Inflammatory macrophage (primary cell): ENCODE data around the gene SDC3.

Experiments
- DNase-seq, 2 donors: peaks; one replicate each; pipeline ENCODE4 v3.0.0-alpha.2; 2020 to 2022

SDC3 gene

DNA sequence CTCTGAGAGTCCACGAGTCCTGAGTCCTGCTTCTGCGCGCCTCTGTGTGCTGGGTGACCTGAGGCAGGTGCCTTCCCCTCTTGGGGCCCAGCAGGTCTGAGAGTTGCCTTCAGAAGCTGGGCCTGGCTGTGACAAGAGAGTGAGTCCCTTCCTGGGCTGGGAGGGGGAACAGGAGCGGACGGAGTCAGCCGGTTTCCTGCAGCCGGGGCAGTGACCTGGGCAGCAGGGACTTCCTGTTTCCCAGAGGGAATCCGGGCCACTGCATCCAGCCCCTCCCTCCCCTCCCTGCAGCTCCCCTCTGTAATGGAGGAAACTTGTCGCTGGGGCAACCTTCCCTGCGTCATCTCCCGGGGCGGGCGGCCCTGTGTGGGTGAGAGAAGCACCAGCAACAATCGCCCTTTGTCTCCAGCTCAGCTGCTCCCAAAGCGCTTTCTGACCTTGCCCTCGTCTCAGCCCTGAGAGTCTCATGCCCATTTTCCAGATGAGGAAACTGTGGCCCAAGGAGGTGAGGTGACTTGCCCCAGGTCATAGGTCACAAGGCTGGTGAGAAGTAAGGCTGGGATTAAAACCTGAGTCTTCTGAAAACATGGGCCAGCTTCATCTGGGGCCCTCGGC, 61.1 kb downstream of the SDC3 start:
- peak; percentile 68 to 85 for DNase-seq

DNA sequence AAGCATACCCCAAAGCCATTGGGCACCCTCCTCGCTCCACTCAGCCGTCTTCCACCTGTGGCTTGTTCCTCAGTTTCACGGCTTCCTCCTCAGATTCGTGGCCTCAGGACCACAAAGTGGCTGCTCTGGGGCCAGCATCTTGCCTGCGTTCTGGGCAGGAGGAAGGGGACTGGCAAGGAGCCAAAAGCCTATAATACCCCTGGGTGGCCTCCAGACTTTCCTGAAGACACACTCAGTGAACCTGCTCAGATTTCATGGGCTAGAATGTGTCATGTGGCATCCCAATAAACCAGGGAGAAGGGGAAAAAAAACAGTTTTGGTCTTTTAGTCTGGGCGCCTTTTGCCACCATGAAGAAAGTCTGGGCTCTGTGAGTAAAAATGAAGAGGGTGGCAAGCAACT, 62.0 kb downstream of the SDC3 start:
- no peak for DNase-seq

DNA sequence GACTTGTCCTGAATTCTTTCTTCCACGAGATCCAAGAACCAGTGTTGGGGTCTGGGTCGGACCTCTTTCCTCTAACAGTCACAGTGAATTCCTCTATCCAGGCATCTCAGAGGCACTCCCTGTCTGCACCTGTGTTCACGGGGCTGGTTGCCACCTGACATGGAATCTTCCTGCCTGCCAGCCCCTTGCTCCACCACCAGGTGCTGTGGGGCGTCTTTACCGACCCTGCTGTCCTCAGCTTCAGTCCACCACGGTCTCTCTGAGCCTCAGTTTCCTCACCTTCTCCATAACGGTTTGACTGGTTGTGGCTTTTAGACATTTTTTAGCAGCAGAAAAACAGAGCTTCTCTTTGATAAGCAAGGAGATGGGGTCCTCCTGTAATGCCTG, 62.7 kb downstream of the SDC3 start:
- no peak for DNase-seq

DNA sequence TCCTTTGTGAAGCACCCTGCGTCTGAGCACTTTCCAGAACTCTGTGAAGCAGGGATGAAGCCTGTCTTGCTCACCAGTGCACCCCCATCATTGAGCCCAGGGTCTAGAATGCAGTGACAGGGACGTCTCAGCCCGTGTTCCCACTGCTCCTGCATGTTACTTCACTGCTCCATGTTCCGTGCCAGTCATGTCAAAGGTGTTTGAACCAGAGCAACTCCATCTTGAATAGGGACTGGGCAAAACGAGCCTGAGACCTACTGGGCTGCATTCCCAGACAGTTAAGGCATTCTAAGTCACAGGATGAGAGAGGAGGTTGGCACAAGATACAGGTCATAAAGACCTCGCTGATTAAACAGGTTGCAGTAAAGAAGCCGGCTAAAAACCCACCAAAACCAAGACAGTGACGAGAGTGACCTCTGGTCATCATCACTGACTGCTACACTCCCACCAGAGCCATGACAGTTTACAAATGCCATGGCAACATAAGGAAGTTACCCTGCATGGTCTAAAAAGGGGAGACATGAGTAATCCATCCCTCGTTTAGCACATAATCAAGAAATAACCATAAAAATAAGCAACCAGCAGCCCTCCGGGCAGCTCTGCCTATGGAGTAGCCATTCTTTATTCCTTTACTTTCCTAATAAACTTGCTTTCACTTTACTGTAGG, 63.2 kb downstream of the SDC3 start:
- DNase-seq: peak in 1 of 2 donors; percentile 14

DNA sequence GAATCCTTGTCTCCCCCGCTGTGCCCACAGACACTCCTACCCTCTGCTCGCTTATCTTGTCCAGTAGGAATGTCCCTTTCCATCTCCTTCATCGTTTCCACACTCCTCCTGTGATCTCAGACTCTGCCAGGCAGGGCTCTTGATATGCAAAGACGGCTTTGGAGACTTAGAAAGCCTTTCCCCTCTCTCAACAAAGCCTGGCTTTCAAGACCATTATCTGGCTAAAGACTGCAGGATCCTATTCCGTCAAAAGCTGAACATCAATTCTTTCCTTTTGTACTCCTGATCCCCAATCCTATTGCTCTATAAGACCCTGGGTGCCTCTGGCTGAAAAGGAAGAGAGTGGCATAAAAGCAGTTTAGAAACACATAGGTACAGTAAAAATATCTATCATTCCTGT, 63.9 kb downstream of the SDC3 start:
- no peak for DNase-seq

DNA sequence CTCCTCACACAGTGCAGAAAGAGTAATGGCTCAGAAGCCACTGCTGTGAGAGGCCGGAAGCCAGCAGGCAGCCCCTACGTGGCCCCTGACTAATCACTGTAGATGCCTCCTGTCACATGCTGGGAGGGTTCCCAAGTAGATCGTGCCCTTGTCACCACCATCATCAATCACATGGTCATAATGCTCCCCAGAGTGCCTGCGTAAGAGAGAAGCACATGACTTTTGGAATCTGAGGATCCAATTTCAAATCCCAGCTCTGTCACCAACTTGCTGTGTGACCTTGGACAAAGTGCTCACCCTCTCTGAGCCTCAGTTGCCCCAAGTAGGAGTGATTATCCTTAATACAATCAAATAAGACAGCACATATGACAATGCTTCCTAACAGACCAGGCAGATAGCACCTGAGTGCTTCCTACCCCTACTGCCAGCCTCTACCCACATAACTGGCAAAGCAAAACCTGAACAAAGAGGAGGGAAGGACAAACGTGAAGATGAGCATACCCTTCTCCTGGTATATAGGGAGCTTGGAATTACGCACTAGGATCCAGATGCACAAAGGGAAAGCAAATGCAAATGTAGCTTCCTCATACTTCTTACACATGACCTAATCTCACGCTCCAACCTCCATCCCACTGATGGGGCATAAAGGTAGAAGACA, 65.7 kb downstream of the SDC3 start:
- DNase-seq: peak in 1 of 2 donors; percentile 18

DNA sequence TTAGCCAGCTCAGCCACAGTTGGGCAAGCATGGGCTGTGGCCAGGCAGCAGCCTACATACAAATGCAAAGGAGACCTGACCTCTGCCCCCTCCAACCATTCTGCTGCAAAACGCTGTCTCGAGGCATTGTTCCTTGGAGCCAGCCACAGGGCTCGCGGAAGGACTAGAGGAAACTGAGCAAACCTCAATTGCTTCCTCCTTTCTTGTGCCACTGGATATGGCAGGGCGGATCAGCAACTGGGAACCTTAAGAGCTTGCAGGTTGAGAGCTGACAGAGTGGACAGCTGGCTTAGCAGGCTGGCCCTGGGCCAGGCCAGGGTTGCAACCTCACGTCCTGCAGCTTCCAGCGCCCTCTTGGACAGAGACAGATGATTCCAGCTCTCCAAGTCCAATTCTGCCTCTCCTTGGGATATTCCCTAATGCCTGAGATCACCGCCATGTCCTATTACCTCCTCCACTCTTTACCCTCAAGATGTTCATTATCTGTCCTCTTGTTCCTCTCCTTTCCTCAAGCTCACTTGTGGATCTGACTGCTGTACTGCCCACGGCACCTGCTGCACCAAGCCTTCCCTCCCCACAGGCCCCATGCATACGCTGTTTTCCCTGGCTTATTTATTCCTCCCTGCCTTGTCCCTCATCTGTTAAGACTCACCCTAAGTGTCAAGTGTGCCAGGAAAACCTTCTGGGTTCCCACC, 67.5 kb downstream of the SDC3 start:
- DNase-seq: peak; percentile 89 to 91

DNA sequence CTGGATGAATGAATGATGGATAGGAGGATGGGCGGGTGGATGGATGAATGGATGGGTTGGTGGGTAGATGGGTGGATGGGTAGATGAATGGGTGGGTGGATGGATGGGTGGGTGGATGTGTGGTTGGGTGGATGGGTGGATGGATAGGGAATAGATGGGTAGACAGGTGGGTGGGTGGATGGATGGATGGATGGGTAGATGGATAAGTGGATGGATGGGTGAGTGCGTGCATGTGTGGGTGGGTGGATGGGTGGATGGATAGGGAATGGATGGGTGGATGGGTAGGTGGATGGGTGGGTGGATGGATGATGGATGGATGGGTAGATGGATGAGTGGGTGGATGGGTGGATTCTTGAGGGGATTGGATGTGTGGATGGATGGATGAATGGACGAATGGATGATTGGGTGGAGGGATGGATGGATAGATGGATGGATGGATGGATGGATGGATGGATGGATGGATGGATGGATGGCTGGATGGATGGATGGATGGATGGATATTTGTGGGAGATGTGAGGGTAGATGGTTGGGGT, 68.7 kb downstream of the SDC3 start:
- DNase-seq: no peak

DNA sequence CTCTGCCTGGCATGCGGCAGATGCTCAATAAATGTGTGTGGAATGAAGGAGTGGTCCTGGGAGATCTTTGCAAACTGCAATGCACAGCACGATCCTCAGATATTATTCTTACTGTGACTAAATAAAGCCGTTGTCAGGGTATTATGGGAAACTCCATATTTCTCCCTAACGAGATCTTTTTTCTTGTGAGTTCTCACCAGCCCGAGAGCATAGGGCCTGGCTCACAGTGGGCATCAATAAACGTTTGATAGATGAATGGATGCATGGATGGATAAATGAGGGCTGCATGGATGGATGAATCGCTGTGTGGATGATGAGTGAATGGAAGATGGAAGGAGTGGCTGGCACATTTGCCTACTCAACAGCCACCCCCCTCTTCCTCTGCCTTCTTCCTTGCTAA, 69.6 kb downstream of the SDC3 start:
- DNase-seq: no peak

DNA sequence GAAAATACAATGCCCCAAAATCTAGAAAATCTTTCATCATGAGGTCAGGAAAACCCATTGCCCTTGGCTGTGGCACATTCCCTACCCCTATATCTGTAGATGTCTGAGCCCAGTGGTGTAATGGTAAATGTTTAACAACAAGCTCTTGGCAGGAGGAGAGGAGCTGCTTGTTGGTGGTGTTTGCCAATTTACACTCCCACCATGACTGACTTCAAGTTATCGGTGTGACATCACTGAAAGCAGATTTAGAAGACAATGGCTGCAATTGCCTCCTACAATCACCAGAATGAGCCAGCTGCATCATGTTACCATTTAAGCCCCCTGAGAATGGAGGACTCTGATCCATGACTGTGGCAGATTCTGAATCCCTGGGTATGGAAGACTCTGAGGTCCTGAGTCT, 70.9 kb downstream of the SDC3 start:
- no peak for DNase-seq

DNA sequence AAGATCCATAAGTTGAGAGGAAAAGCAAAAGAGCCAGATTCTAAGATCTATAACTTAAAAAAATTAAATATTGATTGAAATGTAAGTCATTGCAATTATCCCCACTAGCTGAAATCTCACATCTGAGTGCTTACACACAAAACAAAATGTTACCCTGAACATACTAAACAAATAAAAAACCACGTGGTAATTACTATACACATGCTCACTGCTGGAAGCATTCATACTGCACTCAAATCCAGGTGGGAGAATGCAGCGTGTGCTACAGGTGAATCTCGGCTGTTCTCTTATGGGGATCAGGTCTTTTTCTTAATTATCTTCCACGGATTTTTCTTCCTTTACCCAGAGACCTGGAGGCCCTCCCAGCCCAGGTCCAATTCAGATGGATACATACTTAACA, 74.3 kb downstream of the SDC3 start:
- DNase-seq: no peak

DNA sequence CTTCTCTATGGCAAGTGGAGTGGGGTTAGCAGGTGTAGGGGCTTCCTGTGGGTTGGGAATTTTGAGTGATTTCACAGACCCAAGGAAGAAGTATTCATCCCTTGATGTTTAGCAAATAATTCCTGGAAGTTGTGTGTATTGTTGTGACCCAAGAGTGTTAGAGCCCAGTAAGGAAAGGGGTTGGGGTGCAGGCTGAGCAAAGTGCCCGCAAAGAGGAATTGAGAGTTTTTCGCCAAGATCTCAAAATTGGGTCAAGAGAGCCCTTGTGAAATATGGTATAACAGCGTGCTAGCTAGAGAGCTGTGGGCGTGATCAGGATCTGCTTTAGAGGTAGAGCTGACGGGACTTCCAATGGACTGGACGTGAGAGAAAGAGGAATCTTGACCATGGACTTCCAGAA, 78.0 kb downstream of the SDC3 start:
- DNase-seq: peak; percentile 89

DNA sequence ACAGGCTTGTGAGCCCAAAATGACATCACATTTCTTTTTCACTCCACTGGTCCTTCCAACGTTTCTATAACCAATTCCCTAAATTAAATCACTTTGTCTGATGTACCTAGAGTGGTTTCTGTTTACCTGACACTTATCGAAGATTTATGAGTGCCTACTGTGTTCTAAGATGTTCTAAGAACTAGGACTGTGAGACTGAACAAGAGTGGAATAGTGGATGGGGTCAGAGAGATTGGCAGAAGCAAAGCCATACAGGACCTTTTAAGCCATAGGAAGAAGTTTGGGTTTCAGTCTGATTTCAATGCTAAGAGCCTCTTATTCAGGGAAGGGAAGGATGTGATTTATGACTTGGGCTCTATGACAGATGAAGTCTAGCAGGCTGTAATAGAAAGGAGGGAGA, 78.7 kb downstream of the SDC3 start:
- no peak for DNase-seq

DNA sequence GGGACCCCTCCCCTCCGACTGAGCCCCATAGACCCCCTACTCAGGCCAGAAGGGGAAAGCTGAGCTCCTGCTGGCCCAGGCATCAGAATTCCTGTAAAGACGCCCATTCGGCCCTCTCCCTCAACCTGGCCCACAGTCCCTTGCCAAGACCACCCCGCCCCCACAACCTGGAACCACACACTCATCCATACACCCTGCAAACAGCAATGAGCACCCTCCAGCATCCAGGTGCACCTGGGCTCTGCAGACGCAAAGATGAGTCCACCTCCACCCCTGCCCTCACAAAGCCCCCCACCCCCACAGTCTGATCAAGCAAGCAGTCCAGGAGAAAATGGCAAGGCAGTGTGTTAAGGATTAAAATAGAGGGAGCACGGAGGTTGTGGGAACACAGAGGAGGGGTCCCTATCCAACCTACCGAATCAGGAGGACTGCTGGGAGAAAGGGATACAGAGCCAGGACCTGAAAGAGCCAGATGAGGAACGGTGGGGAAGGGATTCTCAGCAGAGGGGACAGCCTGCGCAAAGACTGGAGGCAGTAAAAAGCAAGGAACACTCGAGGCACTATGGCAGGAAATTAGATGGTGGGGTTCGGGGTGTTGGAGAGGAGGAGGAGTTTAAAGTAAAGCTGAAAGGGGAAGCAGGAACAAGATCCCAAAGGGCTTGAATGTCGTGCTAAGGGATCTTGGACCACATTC, 83.7 kb downstream of the SDC3 start:
- DNase-seq: no peak

DNA sequence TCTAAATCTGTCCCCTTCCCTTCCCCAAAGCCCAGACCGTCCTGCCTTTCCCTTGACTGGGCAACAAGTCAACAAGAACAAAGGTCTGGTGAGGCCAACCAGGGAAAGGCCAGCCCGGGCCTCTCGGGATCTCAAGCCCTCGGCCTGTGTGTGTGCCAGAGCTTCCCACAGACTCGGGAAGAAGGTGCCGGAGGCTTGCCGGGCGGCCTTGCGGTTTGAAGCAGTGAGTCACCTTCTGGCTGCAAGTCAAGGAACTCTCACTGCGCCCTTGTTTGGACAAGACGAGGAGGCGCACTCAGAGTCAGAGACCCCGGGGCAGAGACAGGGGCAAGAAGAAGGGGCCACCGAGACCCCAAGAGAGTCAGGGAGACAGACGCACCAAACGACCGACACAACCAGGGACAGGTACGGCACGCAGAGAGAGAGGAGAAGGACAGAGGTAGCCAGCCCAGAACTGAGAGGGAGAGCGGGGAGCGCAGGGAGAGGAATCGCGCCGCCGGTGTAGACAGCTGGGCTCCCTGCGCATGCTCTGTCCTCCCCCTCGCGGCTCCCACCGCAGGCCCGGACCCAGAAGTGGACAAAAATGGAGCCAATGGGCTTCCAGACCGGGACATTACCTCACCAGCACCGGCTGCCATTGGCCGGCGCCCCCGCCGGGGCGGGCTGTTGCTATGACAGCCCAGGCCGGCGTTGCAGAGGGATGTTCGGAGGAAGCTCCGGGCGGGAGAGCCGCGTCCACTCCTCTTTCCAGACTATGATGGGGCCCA, 84.4 kb downstream of the SDC3 start:
- DNase-seq: peak; percentile 91

DNA sequence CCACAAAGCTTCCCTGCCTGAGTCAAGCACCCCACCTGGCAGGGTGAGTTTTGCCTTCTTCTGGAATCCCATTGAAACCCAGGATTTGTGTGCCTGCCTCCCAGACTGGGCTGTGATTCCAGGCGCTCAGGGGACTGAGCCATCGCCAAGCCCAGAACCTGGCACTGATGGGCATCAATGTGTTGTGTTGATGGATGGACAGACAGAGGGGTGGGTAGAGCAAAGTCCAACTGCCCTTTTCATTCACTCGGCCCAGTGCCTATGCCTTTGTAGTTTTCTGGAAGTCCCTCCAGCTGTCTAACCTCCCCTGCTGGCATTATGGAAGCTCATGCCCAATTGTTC, 85.0 kb downstream of the SDC3 start:
- no peak for DNase-seq

DNA sequence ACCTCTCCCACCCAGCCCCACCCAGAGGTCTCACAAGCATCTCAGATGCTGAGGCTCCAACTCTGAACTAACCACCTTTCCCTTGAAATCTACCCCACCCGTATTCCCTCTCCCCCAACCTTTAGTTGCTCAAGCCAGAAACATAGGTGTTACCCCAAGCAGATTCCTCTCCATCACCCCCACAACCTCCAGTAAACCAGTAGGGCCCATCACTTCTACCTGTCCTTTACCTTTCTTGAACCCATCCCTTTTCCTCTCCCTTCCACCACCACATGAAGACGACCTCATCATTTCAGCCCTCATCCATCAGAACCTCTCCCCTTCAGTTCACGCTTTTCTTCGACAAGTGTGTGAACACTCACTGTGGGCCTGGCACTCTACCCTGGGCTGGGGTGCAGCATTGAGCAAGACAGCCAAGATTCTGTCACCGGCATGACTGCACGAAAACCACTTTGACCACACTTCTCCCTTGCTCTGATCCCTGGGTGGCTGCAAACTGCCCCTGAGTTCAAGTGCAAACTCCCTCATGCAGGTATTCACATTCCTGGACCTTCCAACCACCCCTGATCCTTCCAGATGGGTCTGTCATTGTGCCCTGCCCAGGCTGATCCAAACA, 85.5 kb downstream of the SDC3 start:
- peak; percentile 34 to 46 for DNase-seq

DNA sequence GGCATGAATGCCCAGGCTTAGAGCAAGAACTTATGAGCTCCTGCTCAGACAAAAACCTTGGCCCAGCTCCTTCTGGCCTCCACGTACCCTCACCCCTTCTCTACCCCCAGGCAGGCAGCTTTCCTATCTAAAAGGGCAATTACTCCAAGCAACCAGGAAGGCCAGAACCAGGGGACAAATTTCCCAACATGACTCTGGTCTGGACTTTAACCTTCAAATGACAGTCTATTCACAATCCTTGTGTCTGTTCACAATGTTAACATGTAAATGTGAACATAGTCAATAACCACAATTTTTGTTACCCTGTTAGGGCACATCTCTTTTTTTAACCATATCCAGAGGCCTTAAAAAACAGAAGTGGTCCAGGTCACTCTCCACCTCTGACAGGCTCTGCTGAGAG, 86.6 kb downstream of the SDC3 start:
- DNase-seq: no peak

DNA sequence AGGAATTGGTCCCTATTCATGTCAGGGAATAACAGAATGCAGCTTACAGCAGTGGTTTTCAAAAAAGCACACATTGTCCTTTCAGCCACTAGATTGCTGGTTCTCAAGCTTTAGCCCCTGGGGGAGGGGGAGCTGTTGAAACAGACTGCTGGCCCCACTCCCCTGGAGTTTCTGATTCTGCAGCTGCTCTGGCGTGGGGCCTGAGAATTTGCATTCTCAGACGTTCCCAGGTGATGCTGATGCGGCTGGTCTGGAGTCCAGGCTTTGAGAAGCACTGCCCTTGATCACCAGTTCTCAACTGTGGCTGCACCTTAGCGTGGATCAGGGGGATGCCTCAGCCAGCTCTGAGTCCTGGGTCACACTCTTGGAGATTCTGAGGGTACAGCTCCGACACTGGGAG, 88.3 kb downstream of the SDC3 start:
- DNase-seq: no peak
